HG02763 (cell line): Measurements from ENCODE around the gene HOXC4.

ENCODE experiments used
- ATAC-seq: cut with Tn5 transposase; IDR thresholded peaks from one replicate; pipeline ENCODE4 v1.9.1; 2021; ENCODE audit warnings: mild to moderate bottlenecking, moderate library complexity; ENCODE audit not compliant: unreplicated experiment

Gene HOXC4

DNA sequence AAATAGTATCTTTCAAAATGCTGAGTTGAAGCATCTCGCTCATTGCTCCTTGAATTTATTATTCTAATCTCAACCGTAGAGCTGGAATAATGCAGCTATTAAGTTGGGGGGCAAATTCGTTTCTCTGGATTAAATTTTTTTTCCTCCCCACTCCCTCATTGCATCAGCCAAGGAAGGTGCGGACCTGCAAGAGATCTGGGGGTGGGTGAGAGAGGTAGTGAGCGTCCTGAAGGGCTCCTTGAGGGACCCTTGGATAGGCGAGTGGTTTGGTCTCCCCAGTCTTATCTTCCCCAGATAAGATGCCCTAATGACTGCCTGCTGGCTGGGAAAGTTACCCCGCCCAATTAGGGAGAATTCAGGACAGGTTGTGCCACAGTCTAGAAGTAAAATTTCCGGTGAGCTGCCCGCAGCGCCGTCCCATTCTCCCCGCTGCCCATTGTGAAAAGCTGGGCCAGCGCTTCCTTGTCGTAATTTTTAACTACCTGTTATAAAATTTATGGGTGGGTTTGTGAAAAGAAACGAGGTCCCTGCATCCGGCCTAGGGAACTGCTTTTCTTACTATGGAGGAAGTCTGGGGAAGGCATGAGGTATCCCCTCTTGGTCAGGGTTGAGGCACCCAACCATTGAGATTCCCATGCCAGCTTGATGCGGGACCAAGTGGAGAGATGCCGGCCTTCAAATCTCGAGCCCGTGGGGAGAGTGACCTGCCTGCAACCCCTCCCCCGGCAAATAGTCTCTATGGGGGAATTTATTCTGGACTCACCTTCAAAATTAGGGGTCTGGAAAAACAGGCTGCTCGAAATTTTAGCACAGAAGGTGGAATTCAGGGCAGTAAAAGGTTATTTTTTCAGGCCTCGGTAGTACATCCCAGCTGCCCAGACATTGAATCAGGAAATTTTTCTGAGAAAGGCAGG is 38.4 kb upstream of the HOXC4 start:
- ATAC-seq = no peak

- no peak for ATAC-seq
These were observed 37.6 kb upstream of the HOXC4 start for GRCh38 chr12:54016051-54016450.

- no peak for ATAC-seq
These were observed 37.1 kb upstream of the HOXC4 start for GRCh38 chr12:54016478-54016964.

DNA sequence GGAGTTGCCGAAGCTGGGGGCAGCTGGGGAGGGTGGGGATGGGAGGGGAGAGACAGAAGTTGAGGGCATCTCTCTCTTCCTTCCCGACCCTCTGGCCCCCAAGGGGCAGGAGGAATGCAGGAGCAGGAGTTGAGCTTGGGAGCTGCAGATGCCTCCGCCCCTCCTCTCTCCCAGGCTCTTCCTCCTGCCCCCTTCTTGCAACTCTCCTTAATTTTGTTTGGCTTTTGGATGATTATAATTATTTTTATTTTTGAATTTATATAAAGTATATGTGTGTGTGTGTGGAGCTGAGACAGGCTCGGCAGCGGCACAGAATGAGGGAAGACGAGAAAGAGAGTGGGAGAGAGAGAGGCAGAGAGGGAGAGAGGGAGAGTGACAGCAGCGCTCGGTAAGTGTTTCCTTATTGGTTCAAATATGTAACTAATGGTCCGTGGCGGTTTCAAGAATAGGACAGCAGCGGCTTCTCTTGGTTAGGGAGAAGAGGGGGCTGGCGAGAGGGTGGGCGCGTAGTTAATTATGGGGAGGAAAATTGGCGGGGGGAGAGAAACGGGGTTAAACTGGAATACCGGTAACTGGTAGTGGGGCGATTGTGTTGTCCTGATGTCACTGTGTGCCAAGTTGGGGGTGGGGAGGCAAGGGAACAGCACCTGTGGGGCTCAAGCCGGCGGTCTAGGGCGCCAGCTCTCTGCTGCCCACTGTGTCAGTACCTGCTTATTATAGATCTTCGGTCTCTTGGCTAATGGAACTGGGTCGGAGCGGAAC is 36.4 kb upstream of the HOXC4 start:
- peak; percentile 26 for ATAC-seq

DNA sequence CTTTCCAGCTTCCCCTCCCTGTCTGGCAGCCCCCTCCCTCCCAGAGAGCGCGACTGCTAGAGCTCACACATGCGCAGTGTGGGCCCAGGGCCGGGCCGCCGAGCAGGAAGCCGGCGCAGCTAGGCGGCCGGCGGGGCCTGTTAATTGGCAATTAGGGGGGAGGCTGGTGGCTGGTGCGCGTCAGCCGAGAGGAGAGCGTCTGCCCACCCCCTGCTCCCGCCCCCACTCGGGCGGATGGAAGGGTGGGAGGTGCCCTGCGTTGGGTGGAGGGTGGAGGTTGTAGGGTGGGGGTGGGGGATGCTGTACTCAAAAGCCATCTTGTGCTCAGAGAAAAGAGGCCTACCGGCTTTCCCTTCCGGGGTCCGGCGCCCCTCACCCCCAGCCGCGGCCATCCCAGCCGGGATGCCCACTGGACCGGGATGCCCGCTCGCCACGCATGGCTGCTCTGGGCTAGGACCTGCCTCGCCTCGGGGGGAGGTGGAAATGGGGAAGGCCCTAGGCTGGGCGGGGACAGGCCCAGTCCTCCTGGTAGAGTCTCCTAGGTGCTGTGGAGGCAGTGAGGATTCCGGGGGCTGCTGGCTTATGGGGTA is 35.7 kb upstream of the HOXC4 start:
- peak; percentile 69 for ATAC-seq

DNA sequence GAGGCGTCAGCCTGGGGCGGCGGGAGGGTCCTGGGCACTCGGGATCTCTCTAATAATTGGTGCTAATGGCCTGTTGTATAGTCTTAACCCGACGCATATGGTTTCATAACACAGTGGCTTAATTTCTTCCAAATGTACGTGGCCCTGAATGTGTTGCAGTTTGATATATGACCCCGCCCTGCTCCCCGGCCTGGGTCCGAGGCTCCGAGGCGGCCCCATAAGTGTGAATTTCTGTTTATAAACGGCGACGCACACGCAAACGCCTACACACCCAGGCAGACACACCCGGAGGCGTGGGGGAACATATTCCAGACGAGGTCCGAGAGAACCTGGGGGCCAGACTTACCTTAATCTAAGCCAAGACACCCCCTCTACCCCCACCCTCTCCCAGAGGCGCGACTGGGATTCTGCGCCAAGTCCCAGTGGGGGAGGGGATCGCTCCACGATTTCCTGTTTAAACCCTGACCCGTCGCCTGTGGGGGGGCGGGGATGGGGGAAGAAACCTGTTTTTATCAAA is 35.1 kb upstream of the HOXC4 start:
- no peak for ATAC-seq

DNA sequence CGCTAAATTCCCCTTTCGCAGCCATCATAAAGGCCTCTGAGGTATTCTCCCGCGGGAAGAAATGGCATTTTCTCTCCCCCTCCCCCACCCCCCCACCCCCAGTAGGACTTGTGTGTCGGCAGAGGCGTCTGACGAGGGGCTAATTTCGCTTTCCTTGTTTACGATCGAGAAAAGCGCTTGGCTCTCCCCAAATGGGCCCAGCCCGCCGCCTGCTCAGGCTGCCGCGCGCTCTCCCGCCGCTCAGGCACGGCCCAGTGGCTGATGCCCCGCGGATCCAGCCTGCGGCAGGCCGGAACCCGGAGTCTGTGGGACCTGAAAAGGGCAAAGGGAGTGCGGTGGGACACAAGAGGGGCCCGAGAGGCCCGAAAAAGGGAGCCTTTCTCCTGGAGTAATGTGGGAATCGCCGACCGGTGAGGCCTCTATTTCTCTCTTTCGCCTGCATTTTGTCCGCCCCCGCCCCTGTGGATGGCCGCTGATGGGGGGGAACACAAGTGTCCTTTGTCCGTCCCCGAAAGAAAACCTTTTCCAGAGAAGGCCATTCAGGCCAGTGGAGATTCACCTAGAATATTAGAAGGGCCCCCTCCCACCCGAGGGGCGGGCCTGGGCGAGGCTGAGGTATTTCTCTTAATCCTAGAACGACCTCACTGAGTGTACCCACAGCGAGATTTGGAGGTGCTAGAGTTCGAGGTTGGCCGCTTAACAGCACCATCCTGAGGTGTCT is 34.4 kb upstream of the HOXC4 start:
- no peak for ATAC-seq

GRCh38 chr12:54019924-54020590 is 33.6 kb upstream of the HOXC4 start:
- ATAC-seq = no peak

DNA sequence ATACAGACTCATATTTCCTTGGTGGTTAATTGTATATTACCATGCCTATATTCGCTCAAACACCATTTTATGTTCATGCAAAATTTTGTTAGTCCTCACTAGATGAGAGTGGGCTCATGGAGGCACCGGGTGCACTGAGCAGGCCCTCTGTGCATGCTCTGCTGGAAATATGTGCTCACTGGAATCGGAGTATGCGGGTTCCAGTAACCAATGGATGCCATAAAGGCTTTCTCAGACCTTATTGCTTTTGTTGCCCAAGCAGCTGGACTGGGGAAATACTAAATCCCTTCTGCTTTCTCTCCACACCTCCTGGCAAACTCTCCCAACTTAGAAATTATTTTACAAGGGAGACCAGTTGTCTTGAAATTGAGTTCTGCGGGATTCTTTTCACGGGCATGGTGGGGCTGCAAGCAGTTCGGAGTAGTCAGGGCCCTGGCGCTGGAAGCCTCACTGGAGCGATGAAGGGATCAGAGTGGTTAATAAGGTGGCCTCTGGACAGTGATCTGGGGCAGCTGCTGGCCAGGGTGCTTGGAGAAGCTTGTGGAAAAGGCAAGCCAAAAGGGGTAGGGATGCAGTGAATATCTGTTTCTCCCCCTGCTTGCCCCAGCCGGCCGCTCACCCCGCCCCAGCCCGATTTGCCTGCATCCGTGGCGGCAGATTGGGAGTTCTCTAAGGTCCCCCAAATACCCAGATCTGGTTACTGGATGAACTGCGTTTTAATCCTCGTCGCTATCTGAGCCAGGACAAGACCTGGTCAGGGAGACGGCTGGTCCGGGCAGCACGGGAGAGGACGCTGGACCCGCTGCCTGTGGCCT is 32.8 kb upstream of the HOXC4 start:
- no peak for ATAC-seq

GRCh38 chr12:54021432-54022013 is 32.1 kb upstream of the HOXC4 start:
- ATAC-seq = no peak

DNA sequence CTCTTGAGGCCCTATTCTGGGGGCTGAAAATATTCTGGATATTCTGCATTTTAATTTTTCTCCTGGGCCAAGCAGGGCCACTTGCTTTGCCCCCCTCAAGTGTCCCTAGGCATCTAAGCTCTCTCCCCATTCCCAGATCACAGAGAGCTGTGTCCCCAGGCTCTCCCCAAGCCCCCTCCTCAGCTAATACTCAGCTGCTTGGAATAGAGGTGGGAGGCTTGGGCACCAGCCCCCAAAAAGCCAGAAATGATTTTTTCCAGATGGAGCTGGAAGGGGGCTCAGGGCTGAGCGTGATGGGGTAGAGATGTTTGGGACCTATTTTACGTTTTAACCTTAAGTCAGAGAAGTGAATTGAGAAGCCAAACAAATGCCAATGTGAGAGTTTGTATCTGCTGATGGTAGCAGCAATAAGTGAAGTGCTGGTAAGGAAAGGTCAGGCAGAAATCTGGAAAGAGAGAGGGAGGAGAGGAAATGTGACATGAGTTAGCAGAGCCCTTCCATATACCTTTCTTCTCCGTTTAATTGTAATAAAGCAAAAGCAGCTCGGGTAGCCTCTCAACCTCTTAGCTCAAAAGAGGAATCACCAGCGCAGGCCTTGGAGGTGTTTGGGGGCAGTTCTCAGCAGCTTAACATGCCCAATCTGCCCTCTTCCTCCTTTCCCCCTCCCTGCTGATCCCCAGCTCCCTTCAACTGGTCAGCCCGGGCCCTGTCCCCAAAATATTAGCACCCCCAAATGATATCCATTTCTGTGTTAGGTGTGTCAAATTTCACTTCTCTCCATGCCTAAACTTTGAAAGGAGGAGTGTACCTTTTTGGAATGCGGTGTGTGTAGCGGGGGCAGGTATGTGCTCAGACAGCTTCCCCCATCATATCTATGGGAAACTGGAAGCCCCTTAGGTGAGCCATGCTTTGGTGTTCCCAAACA is 30.4 kb upstream of the HOXC4 start:
- ATAC-seq = no peak

- ATAC-seq = no peak
These were observed 29.5 kb upstream of the HOXC4 start for GRCh38 chr12:54024127-54024526.

DNA sequence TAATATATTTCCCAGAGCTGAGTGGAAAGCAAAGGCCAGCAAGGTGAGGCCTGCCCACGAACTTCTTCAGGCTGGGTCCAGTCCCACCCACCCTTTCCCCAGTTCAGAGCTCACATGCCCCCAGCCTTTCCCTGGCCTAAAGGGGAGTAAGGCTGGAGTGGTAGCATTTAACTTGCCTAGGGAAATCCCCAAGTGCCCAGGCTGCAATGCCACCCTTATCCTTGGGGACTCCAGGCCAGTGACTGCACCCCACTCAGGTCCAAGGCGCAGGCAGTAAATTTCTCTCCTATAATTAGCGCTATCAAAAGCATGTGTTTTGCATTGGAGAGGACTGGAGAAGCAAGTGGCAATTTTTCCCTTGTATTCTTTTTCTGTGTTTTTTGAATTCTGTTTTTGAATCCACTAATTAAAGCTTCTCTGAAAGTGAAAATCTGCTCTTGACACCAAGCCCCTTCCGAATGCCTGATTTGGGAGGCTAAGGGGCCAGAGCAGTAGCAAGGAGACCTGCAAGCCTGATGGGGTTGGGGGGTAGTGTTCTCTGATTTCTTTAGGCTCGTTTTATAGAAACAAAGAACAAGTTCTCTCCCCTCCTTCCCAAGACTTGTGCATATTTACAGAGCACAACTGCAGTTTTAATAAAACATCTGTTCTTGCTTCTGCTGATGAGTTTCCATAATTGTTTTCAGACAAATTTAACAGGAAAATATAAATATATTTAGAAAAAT is 28.9 kb upstream of the HOXC4 start:
- no peak for ATAC-seq

DNA sequence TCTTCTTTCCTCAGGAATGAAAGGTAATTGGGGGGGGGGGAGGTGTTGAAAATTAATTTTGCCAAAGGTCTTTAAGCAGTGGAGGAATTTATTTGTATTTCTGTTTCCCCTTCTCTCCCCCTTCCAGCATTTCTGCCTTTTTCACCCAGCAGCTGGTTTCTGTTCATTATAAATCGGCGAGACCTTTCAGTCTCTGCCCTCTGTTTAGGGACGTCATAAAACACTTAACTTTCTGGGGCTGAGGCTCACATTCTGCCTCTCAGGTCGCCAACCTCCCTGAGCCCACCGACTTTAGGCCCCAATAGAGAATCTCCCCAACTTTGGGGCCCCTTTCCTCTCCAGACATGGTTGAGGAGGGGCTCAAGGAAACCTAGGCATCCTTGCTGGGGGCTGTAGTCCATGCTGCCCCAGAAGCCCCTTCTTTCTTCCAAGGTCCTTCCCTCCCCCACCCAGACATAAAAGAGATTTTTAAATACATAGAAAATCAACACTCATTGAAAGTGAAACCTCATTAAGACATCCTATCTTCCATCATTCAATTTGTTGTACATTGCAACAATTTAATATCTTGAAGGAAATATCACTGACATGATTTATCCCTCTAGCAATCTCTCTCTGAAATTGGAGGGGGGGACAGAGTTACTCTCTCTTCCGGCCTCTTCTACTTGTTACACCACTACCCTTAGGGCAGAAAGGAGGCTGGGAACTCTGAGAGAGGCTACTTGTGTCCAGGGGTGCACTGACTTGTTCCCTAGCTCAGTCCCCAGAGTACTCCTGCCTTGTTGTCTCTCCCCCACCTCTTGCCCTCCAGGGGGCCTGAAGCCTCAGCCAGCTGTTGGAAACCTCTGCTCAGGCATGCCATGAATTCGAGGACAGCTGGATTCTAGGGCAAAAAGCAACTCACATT is 27.9 kb upstream of the HOXC4 start:
- no peak for ATAC-seq

DNA sequence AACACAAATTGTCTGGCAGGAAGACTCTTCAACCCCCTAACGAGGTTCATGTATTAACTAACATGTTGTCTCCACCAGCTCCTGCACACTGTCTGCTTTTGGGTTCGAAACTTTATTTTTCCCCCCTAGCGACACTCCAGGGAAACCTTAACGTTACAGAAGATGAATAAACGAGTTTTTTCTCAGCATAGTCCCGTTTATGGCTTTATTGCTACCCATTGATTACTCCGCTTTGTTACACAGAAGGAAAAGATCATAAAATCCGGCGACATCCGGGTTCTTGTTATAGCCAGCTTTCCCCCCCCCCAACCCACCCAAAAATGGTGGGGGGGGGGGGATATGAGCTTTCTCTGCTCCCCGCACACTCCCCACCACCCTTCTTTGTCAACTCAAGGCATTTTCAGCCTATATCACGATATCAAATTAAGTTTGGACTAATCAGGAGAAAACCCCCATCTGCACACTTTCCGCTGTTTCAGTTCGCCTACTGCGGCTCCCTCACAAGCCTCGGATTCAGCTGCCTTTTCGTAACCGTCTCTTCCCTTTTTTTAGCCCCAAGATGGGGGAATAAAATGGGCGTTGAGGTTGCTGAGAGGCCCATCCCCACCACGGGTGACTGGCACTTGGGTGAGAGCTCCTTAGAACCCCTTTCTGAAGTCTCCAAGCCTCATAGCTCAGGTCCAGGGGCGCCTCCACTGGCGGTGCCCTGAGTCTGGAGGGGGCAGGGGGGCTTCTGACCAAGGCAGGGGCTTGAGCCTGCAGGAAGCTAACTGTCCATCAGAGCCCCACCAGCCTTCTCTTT is 26.8 kb upstream of the HOXC4 start:
- no peak for ATAC-seq
